WI38 (cell line): ENCODE results near the gene TVP23C.
"Not testable (repeated sequence)": the region's sequence is repeated elsewhere in the genome, so short reads cannot be mapped to it uniquely, and the experiment has no call there.

Source experiments
- H3K4me3 ChIP-seq: 2 replicates; pipeline ENCODE4 v1.5.1; 2011; ENCODE audit warnings: low read depth, mild to moderate bottlenecking, control low read depth, low read length

TVP23C gene

DNA sequence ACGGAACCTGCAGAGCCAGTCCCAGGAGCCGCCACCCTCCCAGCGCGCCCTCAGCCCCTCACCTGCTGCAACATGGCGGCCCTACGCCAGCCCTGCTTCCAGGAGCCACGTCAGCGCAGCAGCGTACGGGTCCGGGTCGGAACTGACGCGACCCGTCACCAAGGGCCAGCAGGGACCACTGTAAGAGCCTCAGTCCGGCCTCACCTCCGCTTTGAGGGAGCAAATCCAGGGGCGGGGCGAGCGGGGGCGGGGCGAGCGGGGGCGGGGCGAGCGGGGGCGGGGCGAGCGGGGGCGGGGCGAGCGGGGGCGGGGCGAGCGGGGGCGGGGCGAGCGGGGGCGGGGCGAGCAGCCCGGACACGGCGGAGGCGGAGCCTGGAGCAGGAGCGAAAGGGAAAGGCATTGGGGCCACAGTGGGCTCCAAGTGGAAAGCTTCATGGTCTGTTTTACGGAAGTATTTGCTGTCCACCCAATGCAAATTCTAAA is at the start of gene TVP23C:
TVP23C (minus strand) TSS at position 109 of the 483 bp plus-strand sequence; CDS start at position 74, 35 bp downstream.
- peak within 1 kb of the TSS; percentile 69 for H3K4me3 ChIP-seq

GRCh38 chr17:15592960-15593359 is 29.7 kb upstream of the TVP23C start:
- not testable (repeated sequence) for H3K4me3 ChIP-seq

DNA sequence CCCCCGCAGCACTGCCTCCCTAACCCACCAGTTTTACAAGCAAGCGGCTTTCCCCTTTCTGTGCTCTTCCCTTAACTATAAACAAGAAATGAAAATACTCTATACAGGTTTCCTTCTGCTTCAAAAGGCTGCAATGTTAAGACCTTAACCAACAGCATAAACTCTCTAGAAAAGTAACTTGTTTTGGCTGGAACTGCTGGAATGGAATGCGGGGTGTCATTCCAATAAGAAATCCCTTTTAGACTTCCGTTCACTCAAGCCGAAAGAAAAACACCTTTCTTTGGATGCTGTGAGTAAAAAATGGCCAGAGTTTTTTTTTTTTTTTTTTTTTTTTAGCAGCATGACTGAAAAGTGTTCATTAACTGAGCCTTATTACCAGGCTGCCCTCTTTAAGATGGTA is 28.7 kb upstream of the TVP23C start:
- H3K4me3 ChIP-seq: not testable (repeated sequence)

DNA sequence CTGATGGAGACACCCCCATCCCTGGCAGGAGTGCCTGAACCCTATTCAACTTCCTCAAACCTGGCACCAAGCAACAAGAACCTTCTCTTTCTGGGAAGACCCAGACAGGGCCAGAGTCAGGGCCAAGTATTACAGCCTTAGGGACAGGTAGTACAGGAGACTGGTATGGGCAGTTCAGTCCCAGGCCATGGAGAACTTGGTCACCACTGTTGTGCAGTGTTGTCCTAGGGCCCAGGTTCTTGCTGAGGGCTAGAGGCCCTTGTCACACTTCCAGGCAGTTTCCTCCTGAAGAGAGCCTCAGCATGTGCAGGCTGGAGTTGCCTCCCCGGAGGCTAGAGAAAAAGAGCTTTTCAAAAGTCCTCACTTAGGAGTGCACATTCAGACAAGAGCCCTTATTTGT is 27.6 kb upstream of the TVP23C start:
- H3K4me3 ChIP-seq: not testable (repeated sequence)

GRCh38 chr17:15589544-15590536 is 26.6 kb upstream of the TVP23C start:
- H3K4me3 ChIP-seq: not testable (repeated sequence)

- not testable (repeated sequence) for H3K4me3 ChIP-seq
These were observed 24.7 kb upstream of the TVP23C start for GRCh38 chr17:15588017-15588416.

GRCh38 chr17:15583313-15583712 is 20.0 kb upstream of the TVP23C start:
- H3K4me3 ChIP-seq: not testable (repeated sequence)

DNA sequence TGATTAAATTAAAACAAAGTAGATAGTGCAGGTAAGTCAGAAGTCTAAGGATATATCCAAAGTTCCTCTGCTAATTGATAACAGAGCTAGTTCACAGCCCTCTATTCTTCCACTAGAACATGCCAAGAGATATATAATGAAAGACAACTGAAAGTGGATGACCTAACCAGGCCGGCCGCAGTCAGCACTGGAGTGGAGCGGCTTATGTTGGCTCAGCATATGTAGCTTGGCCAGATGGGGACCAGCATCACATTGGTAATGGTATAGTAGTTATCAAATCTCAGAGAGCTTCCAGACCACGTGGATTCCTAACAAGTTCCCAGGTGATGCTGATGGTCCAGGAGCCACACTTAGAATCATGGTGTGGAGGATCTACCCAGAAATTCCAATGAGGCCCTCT is 18.2 kb upstream of the TVP23C start:
- H3K4me3 ChIP-seq: not testable (repeated sequence)

GRCh38 chr17:15576848-15577247 is 13.6 kb upstream of the TVP23C start:
- H3K4me3 ChIP-seq: not testable (repeated sequence)

DNA sequence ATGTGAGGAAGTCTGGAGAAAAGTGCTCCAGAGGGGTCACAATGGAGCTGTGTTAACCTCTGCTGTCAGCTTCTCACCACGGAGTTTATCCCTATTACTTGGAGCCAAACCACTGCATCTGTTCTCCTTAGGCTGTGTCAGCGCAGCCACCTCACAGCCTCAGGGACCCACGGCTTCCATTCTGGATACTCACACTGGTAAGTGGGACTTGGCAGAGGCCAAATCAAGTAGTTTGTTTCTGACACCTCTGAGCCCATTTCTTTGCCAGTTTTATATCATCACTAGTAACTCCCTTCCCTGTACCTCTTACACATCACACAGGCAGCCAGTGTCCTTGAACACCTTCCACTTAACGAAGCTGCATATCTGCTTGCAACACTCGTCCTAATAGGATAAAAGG is 11.4 kb upstream of the TVP23C start:
- not testable (repeated sequence) for H3K4me3 ChIP-seq

DNA sequence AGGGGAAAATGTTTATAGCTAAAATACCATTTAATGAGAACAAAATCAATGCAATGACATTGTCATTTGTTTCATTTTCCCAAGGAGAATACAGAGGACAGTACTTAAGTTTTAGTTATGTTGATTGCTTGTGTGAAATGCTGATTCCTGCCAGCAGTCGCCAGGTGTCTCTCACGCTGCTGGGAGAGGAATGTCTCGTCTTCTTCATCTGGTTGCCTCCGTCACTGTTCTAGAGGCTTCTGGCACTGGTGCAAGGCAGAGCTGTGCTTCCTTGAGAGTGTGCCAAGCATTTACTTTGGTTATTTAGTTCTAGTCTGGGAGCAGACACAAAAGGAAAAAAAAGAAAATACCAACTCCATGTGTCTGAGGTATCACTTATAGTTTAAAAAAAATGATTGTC is 10.6 kb upstream of the TVP23C start:
- H3K4me3 ChIP-seq: not testable (repeated sequence)

- H3K4me3 ChIP-seq: peak overlapping the region; percentile 69
These were observed 489 bp downstream of the TVP23C start for GRCh38 chr17:15562613-15563374.

- H3K4me3 ChIP-seq: not testable (repeated sequence)
These were observed 1.8 kb downstream of the TVP23C start for GRCh38 chr17:15561439-15561838.

GRCh38 chr17:15558403-15559105 is 4.7 kb downstream of the TVP23C start:
- not testable (repeated sequence) for H3K4me3 ChIP-seq

GRCh38 chr17:15557334-15557832 is 5.9 kb downstream of the TVP23C start:
- not testable (repeated sequence) for H3K4me3 ChIP-seq

- H3K4me3 ChIP-seq: not testable (repeated sequence)
These were observed 10.4 kb downstream of the TVP23C start for GRCh38 chr17:15552932-15553331.

GRCh38 chr17:15549552-15549951 is 13.7 kb downstream of the TVP23C start:
- not testable (repeated sequence) for H3K4me3 ChIP-seq

DNA sequence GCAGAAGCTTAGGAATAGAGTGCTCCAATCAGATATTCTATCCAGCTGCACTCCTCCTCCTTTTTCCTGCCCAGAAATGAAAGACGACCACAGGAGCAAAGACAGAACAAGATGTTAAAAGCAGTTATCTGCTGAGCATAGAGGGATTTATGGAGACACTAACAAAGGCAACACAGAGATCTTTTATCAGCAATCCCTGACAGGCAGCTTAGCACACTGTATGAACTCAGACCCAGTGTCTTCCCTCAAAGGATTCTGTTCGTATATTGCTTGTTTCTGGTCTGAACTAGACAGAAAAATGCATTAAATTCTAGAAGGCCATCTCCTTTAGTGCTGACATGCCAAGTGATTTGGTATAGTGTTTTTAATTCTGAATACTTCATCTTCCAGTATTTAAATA is 16.7 kb downstream of the TVP23C start:
- not testable (repeated sequence) for H3K4me3 ChIP-seq

- not testable (repeated sequence) for H3K4me3 ChIP-seq
These were observed 22.7 kb downstream of the TVP23C start for GRCh38 chr17:15540371-15541219.

GRCh38 chr17:15533122-15533521 is 30.2 kb downstream of the TVP23C start:
- not testable (repeated sequence) for H3K4me3 ChIP-seq
